HepG2 (cell line): ENCODE results near the gene GFRA3. TPM values are rescaled to one million over a fixed set of nuclear protein-coding genes. Genes with fewer than 3 reads are reported as not detected.

ENCODE experiments used
- CAMTA2 ChIP-seq: sonication (generic); formaldehyde crosslinking; IDR thresholded peaks from 2 replicates; pipeline ENCODE4 v1.4.0; 2020; ENCODE audit warnings: mild to moderate bottlenecking, missing genetic modification reagents, borderline replicate concordance
- HNF4A ChIP-seq: sonication (generic); formaldehyde crosslinking; IDR thresholded peaks from 2 replicates; pipeline ENCODE4 v1.4.0; 2020; ENCODE audit warnings: missing genetic modification reagents
- YEATS2 ChIP-seq: sonication (generic); formaldehyde crosslinking; IDR thresholded peaks from 2 replicates; pipeline ENCODE4 v1.4.0; 2020; ENCODE audit warnings: missing genetic modification reagents, borderline replicate concordance
- ZFP36 ChIP-seq: fragments of 150-350 bp; IDR thresholded peaks from 2 replicates; pipeline ENCODE4 v1.6.1; 2018; ENCODE audit warnings: borderline replicate concordance, low read length, low read depth; ENCODE audit not compliant: partially characterized antibody
- ZFP82 ChIP-seq: sonication (generic); formaldehyde crosslinking; IDR thresholded peaks from 2 replicates; pipeline ENCODE4 v1.5.1; 2020; ENCODE audit warnings: mild to moderate bottlenecking, missing genetic modification reagents, borderline replicate concordance
- polyA plus RNA-seq, 8 experiments: library from polyadenylated mRNA; depleted of rRNA in 3 of 8; stranded (reverse) in 7 of 8; unstranded in 1 of 8; fragments of >200 nt; fragmentation: Illumina TruSeq in 4 of 8; extraction: Trizol in 4 of 8; gene quantifications; 2 replicates each; pipeline versions ENCODE4 v1.2.1 to v1.2.3, GENCODE V29; 2011 to 2016; ENCODE audit warnings: low read depth in 4 of 8, missing spikeins in 1 of 8, mixed read lengths in 1 of 8; ENCODE audit not compliant: insufficient read depth in 1 of 8
- total RNA-seq, 5 experiments: library from RNA; depleted of rRNA; stranded (reverse); fragments of >200 nt; fragmentation: Illumina TruSeq; extraction: Trizol; gene quantifications; 2 replicates each; pipeline ENCODE4 v1.2.3, GENCODE V29; 2016; ENCODE audit warnings: low read depth in 1 of 5
- TF ChIP-seq, protein P1 (sequence below): sonication (generic); formaldehyde crosslinking; IDR thresholded peaks from 2 replicates; pipeline ENCODE4 v1.4.0; 2020; ENCODE audit warnings: mild to moderate bottlenecking, missing genetic modification reagents
- TF ChIP-seq, protein P2 (sequence below): IDR thresholded peaks from 2 replicates; pipeline ENCODE4 v1.6.1; 2016; ENCODE audit warnings: control low read depth

The GFRA3 gene
- total and polyA plus RNA-seq, 2 of the 13 experiments (the other 11 are each of a cell fraction or from before 2014, with no cell fraction given) = 0.27 to 0.30 TPM

GRCh38 chr5:138226910-138227309, 47.5 kb downstream of the GFRA3 start (continued):
- TF ChIP-seq, protein P1, sequence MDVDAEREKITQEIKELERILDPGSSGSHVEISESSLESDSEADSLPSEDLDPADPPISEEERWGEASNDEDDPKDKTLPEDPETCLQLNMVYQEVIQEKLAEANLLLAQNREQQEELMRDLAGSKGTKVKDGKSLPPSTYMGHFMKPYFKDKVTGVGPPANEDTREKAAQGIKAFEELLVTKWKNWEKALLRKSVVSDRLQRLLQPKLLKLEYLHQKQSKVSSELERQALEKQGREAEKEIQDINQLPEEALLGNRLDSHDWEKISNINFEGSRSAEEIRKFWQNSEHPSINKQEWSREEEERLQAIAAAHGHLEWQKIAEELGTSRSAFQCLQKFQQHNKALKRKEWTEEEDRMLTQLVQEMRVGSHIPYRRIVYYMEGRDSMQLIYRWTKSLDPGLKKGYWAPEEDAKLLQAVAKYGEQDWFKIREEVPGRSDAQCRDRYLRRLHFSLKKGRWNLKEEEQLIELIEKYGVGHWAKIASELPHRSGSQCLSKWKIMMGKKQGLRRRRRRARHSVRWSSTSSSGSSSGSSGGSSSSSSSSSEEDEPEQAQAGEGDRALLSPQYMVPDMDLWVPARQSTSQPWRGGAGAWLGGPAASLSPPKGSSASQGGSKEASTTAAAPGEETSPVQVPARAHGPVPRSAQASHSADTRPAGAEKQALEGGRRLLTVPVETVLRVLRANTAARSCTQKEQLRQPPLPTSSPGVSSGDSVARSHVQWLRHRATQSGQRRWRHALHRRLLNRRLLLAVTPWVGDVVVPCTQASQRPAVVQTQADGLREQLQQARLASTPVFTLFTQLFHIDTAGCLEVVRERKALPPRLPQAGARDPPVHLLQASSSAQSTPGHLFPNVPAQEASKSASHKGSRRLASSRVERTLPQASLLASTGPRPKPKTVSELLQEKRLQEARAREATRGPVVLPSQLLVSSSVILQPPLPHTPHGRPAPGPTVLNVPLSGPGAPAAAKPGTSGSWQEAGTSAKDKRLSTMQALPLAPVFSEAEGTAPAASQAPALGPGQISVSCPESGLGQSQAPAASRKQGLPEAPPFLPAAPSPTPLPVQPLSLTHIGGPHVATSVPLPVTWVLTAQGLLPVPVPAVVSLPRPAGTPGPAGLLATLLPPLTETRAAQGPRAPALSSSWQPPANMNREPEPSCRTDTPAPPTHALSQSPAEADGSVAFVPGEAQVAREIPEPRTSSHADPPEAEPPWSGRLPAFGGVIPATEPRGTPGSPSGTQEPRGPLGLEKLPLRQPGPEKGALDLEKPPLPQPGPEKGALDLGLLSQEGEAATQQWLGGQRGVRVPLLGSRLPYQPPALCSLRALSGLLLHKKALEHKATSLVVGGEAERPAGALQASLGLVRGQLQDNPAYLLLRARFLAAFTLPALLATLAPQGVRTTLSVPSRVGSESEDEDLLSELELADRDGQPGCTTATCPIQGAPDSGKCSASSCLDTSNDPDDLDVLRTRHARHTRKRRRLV (CRISPR knock-in tag) = no peak
- no peak for TF ChIP-seq YEATS2 (CRISPR knock-in tag)
- no peak for TF ChIP-seq ZFP36
- TF ChIP-seq CAMTA2 (CRISPR knock-in tag) = no peak
- no peak for TF ChIP-seq ZFP82 (CRISPR knock-in tag)
- no peak for TF ChIP-seq HNF4A
- TF ChIP-seq, protein P2, sequence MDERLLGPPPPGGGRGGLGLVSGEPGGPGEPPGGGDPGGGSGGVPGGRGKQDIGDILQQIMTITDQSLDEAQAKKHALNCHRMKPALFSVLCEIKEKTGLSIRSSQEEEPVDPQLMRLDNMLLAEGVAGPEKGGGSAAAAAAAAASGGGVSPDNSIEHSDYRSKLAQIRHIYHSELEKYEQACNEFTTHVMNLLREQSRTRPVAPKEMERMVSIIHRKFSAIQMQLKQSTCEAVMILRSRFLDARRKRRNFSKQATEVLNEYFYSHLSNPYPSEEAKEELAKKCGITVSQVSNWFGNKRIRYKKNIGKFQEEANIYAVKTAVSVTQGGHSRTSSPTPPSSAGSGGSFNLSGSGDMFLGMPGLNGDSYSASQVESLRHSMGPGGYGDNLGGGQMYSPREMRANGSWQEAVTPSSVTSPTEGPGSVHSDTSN (CRISPR knock-in tag) = no peak
- TF ChIP-seq, all 625 proteins: peak for 0
